HG02981 (cell line): ENCODE data around the gene SCG5.
"Not testable (repeated sequence)": the region's sequence is repeated elsewhere in the genome, so short reads cannot be mapped to it uniquely, and the experiment has no call there.

Source experiments
- ATAC-seq: cut with Tn5 transposase; IDR thresholded peaks from one replicate; pipeline ENCODE4 v1.9.1; 2021; ENCODE audit warnings: mild to moderate bottlenecking, moderate library complexity; ENCODE audit not compliant: unreplicated experiment

The SCG5 gene, protein sequence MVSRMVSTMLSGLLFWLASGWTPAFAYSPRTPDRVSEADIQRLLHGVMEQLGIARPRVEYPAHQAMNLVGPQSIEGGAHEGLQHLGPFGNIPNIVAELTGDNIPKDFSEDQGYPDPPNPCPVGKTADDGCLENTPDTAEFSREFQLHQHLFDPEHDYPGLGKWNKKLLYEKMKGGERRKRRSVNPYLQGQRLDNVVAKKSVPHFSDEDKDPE

DNA sequence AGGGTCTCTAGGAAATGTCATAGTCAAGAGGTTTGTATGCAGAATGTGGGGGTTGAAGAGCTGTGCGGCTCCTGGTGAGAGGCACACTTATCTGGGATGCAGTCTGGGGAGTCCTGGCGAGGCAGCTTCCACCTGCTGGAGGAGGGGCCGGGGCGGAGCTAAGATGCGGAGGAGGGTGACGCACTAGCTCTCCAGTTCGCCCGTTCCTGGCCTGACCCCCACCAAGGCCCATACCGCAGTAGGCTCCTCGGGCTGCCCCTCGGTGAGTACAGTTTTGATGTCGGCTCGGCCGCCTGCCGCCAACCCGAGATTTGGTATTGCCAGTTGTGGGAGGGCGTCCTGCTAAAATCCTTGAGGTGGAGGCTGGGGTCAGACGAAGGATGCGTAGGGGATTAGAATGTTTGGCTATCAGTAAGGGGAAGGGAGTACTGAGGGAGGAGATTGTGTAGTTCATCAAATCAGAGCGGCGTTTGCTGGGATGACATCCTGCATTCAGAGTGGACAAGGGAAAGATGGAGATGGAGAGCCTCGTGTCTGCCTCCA lies at the start of gene SCG5:
Gene SCG5, plus strand, starts transcription at position 194 of the 543 bp plus-strand sequence. CDS start 1,883 bp downstream, outside the sequence.
- ATAC-seq = no peak

DNA sequence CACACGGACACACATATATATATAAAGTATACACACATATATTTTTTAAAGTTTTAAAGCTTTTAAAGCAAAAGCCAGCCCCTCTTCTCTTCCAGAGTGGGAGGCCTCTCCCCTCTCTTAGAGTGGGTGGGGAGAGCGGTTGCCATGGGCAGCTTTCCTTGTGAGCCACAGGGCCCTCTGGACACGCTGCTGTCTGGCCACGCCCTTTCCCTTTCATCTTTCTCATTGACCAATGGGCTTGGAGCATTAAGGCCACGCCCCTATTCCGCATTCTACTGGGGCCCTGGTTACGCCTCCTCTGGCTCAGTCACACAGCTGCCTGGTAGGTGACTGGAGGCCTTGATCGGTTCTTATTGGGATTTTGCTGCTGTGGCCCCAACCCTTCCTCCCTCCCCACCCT lies 48.4 kb upstream of the SCG5 start, which contains the start of gene GOLGA8N:
Gene GOLGA8N, plus strand, starts transcription at position 306 of the 400 bp plus-strand sequence.
- not testable (repeated sequence) for ATAC-seq

DNA sequence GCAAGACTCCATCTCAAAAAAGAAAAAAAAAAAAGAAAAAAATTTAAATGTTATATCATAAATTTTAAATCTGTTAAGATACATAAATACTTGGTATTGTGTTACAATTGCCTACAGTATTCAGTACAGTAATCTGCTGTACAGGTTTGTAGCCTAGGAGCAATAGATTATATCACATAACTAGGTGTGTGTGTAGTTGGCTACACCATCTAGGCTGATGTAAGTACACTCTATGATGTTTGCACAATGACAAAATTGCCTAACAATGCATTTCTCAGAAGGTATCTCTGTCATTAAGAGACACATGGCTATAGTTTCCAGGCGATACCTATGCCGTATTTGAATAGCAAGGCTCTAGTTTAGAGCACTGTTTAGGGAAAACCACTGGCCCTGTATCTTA lies 32.0 kb upstream of the SCG5 start:
- ATAC-seq = not testable (repeated sequence)

DNA sequence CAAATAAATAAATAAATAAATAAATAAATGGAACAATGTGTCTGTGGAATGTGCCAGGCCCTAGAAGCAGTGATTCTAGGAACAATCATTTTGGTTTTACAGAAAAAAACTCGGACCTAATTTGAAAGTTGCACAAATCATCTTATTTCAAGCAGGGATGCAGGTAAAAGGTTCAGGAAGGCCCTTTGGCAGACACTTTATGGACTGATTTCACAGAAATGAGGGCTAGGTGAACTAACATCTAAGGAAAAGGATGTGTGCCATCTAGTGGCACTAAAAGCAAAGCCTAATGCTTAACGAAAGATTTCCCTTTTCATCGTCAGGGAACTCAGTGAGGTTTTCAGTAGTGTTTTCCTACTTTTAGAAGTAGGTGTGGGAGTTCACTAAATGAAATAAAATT lies 30.8 kb upstream of the SCG5 start:
- not testable (repeated sequence) for ATAC-seq

DNA sequence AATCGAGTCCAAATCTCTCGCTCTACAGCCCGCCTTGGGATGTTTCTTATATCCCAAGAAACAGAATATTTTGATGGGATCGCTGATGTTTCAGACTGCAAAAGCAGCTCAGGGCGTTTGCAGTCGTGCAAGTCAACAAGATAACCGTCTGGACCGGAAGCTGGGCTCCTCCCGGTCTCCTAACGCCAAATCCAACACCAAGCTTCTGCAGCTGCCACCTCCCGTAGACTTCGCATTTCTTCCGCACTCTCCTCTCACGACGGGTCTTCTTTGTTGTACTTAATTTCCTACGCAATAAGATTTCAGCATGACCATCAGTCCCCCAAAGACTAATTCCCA lies 26.8 kb upstream of the SCG5 start:
- peak; percentile 24 for ATAC-seq

DNA sequence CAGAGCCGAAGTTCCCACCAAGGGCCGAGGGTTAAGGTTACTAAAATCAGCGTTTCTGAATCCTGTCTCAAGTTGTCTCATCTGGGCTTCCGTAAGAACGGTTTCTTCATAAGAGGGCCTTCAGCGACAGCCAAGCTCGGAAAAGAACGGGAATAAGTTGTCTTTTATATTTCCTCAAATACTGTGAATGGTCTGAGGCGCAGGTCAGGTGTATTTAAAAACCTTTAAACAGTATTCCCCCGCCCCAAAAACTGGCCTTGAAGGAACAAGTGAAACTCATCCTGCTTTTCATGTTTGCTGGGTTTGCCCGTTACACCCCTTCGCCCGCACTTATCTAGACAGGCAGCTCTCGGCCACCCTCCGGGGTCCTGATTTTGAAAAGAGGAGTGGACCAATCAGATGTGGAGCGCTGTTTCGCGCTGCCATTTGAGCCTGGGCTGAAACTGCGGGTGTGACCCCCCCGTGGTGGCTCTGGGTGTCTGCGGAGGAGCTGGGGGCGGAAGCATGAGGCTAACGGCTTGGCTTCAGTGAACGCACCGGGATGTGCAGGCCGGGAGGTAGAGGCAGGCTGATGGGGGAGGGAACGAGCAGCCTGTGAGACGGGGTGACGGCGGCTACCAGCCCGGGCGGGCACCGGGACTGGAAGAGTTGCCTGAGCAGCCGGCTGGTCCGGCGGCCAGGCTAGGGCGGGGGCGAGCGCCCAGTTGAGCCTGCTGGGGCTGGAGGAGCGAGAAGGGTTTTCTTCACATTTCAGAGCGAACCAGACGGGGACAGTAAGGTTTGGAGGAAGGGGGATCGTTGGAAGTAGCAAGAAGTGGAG lies 26.2 kb upstream of the SCG5 start, which contains the start of gene ARHGAP11A:
Gene ARHGAP11A, plus strand, starts transcription at position 454 of the 820 bp plus-strand sequence. CDS start 708 bp downstream, outside the sequence.
- peak; percentile 68 for ATAC-seq

DNA sequence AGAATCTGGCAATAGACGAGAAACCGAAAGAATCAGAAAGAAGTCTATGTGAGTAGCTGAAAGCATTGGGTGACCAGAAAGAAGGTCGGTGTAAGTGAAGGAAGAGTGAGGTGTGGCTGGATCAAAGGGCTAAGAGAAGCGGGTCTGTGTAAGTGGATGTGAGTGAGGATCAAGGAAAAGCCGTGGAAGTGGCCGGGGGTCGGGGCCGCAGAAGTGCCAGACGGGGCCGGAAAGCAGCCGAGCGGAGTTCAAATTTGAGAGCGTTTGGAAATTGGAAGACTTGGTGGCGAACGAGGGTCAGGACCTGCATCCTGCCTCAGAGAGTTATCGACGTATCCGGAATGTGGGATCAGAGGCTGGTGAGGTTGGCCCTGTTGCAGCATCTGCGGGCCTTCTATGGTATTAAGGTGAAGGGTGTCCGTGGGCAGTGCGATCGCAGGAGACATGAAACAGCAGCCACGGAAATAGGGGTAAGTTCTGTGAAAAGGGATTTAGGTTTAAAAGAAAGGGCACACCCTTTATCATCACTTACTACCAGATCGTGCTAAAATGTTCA lies 25.6 kb upstream of the SCG5 start:
- not testable (repeated sequence) for ATAC-seq

DNA sequence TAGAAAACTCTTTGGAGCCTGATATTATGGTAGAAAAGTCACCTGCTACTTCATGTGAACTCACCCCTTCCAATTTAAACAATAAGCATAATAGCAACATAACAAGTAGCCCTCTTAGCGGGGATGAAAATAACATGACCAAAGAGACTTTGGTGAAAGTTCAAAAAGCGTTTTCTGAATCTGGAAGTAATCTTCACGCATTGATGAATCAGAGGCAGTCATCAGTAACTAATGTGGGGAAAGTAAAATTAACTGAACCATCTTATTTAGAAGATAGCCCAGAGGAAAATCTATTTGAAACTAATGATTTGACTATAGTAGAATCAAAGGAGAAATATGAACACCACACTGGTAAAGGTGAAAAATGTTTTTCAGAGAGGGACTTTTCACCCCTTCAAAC lies 5.1 kb upstream of the SCG5 start:
- no peak for ATAC-seq

DNA sequence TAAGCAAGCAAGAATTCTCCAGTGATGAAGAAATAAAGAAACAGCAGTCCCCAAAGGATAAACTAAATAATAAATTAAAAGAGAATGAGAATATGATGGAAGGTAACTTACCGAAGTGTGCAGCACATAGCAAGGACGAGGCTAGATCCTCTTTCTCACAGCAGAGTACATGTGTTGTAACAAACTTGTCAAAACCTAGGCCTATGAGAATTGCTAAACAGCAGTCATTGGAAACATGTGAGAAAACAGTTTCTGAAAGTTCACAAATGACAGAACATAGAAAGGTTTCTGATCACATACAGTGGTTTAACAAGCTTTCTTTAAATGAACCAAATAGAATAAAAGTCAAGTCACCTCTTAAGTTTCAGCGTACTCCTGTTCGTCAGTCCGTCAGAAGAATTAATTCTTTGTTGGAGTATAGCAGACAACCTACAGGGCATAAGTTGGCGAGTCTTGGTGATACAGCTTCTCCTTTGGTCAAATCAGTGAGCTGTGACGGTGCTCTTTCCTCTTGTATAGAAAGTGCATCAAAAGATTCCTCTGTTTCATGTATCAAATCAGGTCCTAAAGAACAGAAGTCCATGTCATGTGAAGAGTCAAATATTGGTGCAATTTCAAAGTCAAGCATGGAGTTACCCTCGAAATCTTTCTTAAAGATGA lies 4.5 kb upstream of the SCG5 start:
- no peak for ATAC-seq

DNA sequence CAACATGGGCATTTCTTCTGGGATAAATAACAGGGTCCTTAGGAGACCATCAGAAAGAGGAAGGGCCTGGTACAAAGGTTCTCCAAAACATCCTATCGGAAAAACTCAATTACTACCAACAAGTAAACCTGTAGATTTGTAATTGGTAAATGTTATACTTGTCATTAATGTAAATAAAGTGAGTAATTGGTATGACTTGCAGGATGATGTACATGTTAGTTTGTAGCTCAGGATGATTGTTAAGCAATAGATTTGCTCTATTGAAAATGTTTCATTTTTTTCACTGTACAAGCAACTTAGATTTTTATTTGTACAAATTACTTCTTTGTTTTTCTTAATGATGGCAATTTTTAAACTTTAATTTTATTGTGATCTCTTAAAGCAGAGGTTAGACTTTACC lies 3.8 kb upstream of the SCG5 start:
- no peak for ATAC-seq

DNA sequence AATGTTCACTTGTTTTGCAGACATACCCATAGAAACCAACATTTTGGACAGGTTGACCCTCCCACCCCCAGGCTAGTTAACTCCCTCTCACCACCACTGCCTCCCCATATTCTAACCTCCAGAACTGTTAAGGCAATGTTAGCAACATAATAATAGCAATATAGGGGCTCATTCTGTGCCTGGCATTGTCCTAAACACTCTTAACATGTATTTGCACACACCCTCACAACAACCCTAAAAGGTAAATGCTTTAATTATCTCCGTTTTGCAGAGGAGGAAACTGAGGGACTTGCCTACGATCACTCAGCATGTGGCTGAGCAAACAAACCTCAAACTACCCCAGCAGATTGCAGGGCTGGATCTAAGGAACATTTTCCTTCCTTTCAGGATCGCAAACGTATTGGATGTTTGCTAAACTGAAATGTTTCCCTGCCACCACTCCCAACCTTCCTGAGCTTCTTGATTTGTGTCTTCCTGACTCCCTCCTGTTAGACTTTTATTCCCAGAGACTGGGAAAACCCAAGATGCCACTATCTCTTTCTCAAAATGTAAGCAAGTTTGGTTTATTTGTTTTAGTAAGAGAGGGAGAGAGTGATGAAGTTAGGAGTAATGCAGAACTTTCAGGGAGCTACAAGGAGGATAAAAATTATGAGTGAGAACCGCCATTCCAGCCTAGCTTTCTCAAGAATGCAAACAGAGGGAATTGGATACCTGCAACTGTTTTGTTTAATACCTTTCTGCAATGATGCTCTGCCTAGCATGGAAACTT lies 1.3 kb downstream of the SCG5 start:
- ATAC-seq = no peak

DNA sequence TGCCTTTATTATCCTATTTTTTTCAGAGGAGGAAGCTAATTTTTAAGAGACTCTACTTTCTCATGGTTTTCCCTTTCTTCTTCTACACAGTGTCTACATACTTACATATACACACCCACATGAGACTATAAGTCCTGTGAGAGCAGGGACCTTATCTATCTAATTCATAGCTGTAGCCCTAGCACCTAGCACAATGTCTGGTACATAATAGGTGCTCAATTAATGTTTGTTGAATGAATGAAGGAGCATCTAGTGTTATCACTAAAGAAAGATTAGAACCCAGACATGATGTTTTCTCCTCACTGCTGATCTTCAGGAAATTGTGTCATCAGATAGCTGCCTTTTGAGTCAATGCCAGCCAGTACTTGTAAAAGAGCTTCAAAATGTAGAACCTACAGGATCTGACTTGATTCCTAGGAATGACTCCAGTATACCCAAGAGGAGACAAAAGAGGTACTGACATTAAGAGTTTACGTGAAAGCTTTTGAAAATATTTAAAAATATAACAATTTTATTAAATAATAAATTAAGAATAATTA lies 2.5 kb downstream of the SCG5 start:
- no peak for ATAC-seq

DNA sequence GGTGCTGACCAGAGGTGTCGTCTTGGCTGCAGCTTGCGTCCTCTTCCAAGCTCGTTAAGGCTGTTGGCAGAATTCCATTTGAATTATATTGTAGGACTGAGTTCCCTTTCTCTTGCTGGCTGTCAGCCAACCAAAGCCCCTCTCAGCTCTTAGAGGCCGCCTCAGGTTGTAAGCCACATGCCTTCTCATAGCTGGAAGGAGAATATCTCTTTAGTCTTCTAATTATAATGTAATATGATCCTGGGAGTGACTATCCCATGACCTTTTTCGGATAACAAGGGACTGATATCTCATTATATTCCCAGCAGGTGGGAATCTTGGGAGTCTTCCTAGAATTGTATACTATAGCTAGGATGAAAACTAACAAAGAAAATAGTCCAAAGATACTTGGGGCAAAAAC lies 4.8 kb downstream of the SCG5 start:
- no peak for ATAC-seq

DNA sequence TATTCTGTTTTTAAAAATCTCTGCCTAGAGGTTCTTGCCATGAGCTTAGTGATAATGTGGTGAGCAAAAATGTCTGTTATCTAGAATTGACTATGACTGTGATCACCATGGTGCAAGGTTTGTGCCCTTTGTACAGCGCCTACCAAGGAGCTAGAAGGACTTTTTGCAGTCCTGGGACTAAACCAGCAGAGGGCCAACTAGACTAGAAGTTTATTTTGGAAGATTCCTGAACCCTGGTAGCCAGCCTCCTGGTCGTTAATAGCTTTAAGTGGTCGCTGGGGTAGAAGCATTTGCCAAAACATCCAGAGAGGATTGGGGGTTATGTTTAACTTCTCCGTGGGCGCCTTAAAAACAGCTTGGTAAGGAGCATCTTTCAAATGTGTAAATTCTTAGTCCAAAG lies 7.8 kb downstream of the SCG5 start:
- no peak for ATAC-seq

DNA sequence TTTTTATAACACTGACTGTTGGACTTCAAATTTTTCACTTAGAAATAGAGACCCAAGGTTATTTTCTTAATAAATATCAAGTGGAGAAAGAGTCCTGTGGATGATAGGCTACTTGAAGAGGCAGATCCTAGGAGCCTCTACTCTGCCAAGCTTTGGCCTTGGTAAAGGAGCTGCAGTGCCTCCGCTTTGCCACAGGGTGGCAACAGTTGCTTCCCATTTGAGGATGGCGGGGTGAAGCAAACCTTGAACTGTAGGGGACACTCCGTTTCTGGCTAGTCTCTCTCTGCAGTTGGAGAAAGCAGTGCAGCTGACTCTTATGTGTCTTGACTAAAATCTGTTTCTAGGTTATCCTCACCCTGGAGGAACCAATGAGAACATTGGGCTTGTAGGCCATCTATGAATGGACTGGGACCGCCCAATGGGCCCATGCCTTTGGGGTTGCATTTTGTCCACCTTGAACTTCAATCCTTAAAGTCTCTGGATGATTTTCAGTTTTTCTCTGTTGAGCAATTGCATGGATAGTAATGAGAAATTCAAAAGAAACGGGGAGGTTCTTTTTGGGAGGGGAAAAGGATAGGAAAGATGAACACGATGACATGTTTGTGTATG lies 9.8 kb downstream of the SCG5 start:
- peak; percentile 67 for ATAC-seq

DNA sequence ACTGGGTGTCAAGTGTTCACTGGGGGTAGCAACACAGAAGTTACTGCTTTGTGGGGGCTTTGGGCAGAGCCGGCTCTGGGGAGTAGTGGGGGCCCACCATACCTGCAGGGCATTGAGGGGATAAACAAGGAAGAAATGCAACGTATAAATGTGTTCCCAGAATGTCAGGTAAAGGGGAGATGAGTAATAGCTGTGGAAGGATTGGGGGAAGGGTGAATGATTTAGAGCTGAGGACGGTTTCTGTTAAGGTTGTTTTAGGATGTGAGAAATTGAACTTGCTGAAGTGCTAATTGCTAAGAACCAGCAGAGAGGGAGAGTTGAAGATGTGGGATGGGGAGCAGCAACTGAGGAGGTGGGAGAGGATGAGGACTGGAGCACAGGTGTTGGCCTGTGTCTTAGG lies 10.7 kb downstream of the SCG5 start:
- ATAC-seq = no peak

DNA sequence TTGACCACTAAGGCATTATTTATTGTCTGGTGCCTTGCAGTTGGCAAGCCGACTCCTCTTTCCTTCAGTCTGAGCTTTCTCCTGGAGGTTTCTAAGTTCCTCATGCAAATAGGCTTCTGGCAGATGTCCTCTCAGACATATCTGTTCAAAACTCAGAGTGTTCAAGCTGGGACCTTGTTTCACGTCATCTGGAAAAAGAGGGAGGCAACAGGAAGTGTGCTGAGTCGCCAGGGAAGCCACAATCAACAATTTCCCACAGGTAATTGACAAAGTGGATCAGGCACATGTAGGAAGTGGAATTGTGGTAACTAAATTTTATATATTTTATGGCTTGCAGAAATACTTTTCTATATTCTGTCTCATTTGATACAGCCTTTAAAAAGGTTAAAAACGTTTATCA lies 14.6 kb downstream of the SCG5 start:
- no peak for ATAC-seq

DNA sequence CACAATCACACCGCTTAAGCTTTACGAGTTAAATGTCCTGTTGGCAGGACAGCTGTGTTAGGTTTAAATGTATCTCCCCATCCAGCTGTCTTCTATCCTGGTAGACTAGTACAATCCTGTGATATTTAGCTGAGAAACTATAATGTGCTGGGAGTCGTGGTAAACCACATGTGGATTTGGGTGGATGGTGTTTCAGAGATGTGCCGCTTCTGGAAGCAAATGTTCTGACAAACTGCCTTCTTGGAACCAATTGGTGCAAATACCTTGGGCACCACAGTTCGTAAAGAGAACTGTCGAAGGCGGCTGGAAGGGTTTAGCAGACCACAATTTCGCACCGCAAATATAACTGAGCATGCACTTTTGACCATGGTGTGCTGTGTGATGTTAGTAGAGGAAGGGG lies 15.0 kb downstream of the SCG5 start:
- ATAC-seq = no peak

DNA sequence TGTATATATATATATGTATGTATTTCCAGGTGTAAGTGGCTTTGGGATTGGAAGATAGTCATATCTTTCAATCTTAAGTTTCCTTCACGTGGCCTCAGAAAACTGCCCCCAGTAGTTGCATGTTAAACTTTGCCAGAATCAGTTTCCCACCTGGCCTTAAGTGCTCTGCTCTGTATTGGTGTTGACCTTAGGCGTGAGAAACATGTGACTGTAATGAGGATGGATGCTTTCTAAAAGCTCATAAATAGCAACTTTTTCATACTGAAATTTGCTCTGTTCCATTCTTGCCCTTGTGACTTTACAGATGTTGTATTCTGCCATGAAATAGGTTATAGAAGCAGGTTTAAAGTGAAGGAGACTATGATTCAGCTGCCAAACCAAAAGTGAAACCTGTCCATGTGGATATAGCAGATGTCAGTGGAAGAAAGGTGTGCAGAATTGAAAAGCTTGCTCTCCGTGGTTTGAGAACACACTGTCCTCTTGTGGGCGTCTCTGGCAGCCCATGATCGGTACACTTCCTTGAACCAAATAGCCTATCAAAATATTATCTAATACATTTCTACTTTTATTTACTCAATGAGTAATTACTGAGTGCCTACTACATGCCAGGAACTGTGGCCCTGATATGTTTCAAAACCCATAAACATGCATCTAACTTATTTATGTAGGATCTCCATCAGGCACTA lies 15.8 kb downstream of the SCG5 start:
- no peak for ATAC-seq
